Spleen (tissue), 11 donors: ENCODE data around the gene GLB1L. TPM values are rescaled to one million over a fixed set of nuclear protein-coding genes. Genes with fewer than 3 reads are reported as not detected.

Source experiments
- DNase-seq: peaks from one replicate; pipeline ENCODE4 v3.0.0-alpha.2; 2020
- H3K27ac ChIP-seq, 8 donors: fragments of 200-600 bp; sonication (generic) in 7 of 8; 1 replicate in 4 of 8; 2 replicates in 4 of 8; pipeline versions ENCODE4 v1.5.0 to v1.8.0; 2016 to 2021; ENCODE audit warnings: inconsistent platforms in 4 of 8, mild to moderate bottlenecking in 4 of 8, moderate library complexity in 1 of 8
- H3K27me3 ChIP-seq, 7 donors: fragments of 200-600 bp; sonication (generic) in 6 of 7; replicated peaks in 1 of 7; 1 replicate in 4 of 7; 2 replicates in 3 of 7; pipeline versions ENCODE4 v1.5.0 to v1.8.0; 2016 to 2021; ENCODE audit warnings: inconsistent platforms in 3 of 7, mild to moderate bottlenecking in 1 of 7
- H3K36me3 ChIP-seq, 6 donors: fragments of 200-600 bp; sonication (generic) in 5 of 6; 1 replicate in 4 of 6; 2 replicates in 2 of 6; pipeline versions ENCODE4 v1.5.0 to v1.8.0; 2016 to 2021; ENCODE audit warnings: inconsistent platforms in 2 of 6
- H3K4me1 ChIP-seq, 6 donors: fragments of 200-600 bp; sonication (generic) in 5 of 6; 1 replicate in 3 of 6; 2 replicates in 3 of 6; pipeline versions ENCODE4 v1.5.0 to v1.8.0; 2016 to 2021; ENCODE audit warnings: inconsistent platforms in 3 of 6
- H3K4me3 ChIP-seq, 8 donors: fragments of 200-600 bp; sonication (generic) in 7 of 8; 1 replicate in 4 of 8; 2 replicates in 4 of 8; pipeline versions ENCODE4 v1.5.0 to v1.8.0; 2016 to 2021; ENCODE audit warnings: inconsistent platforms in 4 of 8, mild to moderate bottlenecking in 4 of 8, moderate library complexity in 2 of 8
- H3K9me3 ChIP-seq, 8 donors: fragments of 200-600 bp; sonication (generic) in 7 of 8; 1 replicate in 4 of 8; 2 replicates in 4 of 8; pipeline versions ENCODE4 v1.5.0 to v1.8.0; 2016 to 2021; ENCODE audit warnings: inconsistent platforms in 4 of 8
- CTCF ChIP-seq, 11 experiments: fragments of 200-600 bp in 7 of 11; fragments of 450-650 bp in 4 of 11; sonication (generic) in 4 of 11; IDR thresholded peaks in 8 of 11; conservative IDR thresholded peaks in 3 of 11; 1 replicate in 7 of 11; 2 replicates in 4 of 11; pipeline versions ENCODE4 v1.4.0 to v1.8.0; 2016 to 2021; ENCODE audit warnings: antibody characterized with exemption in 11 of 11, inconsistent platforms in 4 of 11, mild to moderate bottlenecking in 1 of 11
- POLR2A ChIP-seq, 3 donors: fragments of 450-650 bp; IDR thresholded peaks; one replicate each; pipeline ENCODE4 v1.5.1; 2017; ENCODE audit warnings: antibody characterized with exemption in 3 of 3, mild to moderate bottlenecking in 1 of 3
- POLR2AphosphoS5 ChIP-seq, 3 donors: sonication (generic); formaldehyde crosslinking; IDR thresholded peaks; one replicate each; pipeline ENCODE4 v1.5.1; 2017; ENCODE audit warnings: antibody characterized with exemption in 3 of 3
- WGBS, 5 donors: extraction: QIAGEN DNeasy Blood & Tissue Kit in 3 of 5; methylation state at CpG; one replicate each; pipeline versions ENCODE4 v1.1.5 to v1.1.7; 2013 to 2018; 5-methylcytosine and 5-hydroxymethylcytosine counted together
- intact Hi-C: fragments of 100-400 bp; cut with DNase I; formaldehyde crosslinking; loops from one replicate; pipeline ENCODE4 v1.15.0; 2023; ENCODE audit warnings: low total_unique reads
- polyA plus RNA-seq, 3 donors: library from polyadenylated mRNA; stranded (reverse); fragments of 200-250 nt; gene quantifications; one replicate each; pipeline ENCODE4 v1.2.1, GENCODE V29; 2013
- total RNA-seq, 7 donors: library from RNA; depleted of rRNA in 3 of 7; stranded (reverse); fragments of >200 nt in 3 of 7; fragmentation: NEBNext Ultra II Directional in 4 of 7; extraction: Animal tissue kit (Norgen Biotek cat#: 25700) in 4 of 7; gene quantifications; one replicate each; pipeline versions ENCODE4 v1.1.0 to v1.2.1, GENCODE V29; 2016 to 2021
- donor health status: healthy with polysubstance abuse.
- donor health status: DM: no; HTN: no; CAD: no; lungs with moderate emphysema.
- donor health status: DM: no; HTN: no; CAD: no.
- donor health status: Bipolar disorder and iron deficiency.
- donor health status: healthy.
- donor health status: DM: no; HTN: no; CAD: no.
- donor health status: DM: yes; HTN: yes; CAD: no.

Gene GLB1L
- total and polyA plus RNA-seq, 10 donors: 2.3 to 9.6 (median 7.5) TPM

- Histone ChIP-seq H3K4me3 (no peak overlapping the region), H3K4me1 (peaks cover 0 to 21% (median 14%) of the 10 kb centered on the region in 6 donors), H3K36me3 (no peaks in the 10 kb centered on the region), H3K27me3 (peaks cover 0 to 9% (median 0%) of the 10 kb centered on the region in 7 donors), H3K27ac (no peak overlapping the region), H3K9me3 (no peaks in the 10 kb centered on the region)
- no peak for TF ChIP-seq CTCF (IDR thresholded peaks at IDR 0.05 in 8 of 11, conservative IDR thresholded peaks at IDR 0.05 in 3 of 11)
- no peak for TF ChIP-seq POLR2AphosphoS5 (IDR thresholded peaks at IDR 0.05)
- no peak for TF ChIP-seq POLR2A (IDR thresholded peaks at IDR 0.05)
- no peak for DNase-seq
- 93 to 96% (median 94%) methylated on average over 9 of the region's 9 CpGs for WGBS, 5 donors
- intact Hi-C loops: loop anchor here (5.0 kb wide), 1 partner anchor 130 kb away; the partner anchor contains the start of gene NHEJ1
Measured at GRCh38 chr2:219292616-219293015, 47.4 kb upstream of the GLB1L start.

DNA sequence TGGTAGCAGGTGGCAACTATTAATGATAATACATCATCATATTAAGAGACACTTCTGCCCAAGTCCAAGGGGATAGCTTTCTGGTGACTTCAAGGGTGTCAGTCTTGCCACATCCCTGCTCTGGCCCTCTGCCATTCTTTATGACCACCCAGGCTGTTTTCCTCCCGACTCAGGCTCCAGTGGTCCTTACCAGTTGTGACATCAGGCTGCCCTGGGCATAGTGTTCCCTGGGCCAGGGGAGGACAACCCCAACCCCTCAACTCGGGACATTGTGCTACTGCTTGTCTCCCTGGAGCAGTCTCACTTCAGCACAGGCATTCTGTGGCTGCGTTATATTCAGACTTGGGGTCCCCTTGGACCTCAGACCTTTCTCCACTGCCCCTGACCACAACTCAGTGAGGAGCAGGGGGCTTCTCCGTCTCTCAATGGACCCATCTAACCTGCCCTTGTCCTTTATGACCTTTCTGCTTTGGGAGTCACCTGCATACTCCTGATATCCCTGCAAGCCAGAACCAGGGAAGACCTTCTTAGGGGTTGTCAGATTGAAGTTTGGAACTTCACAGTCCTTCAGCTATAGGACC is 46.8 kb upstream of the GLB1L start:
- Histone ChIP-seq H3K9me3 (no peaks in the 10 kb centered on the region), H3K27ac (no peak overlapping the region), H3K27me3 (peaks cover 0 to 4% (median 0%) of the 10 kb centered on the region in 7 donors), H3K4me1 (peaks cover 0 to 21% (median 15%) of the 10 kb centered on the region in 6 donors), H3K36me3 (no peaks in the 10 kb centered on the region), H3K4me3 (no peak overlapping the region)
- TF ChIP-seq CTCF (IDR thresholded peaks at IDR 0.05 in 8 of 11, conservative IDR thresholded peaks at IDR 0.05 in 3 of 11): no peak
- no peak for TF ChIP-seq POLR2AphosphoS5 (IDR thresholded peaks at IDR 0.05)
- TF ChIP-seq POLR2A (IDR thresholded peaks at IDR 0.05): no peak
- no peak for DNase-seq
- intact Hi-C loops: loop anchor here (5.0 kb wide), 1 partner anchor 130 kb away; the partner anchor contains the start of gene NHEJ1
- 69 to 85% (median 77%) methylated on average over 4 of the region's 4 CpGs for WGBS, 5 donors

DNA sequence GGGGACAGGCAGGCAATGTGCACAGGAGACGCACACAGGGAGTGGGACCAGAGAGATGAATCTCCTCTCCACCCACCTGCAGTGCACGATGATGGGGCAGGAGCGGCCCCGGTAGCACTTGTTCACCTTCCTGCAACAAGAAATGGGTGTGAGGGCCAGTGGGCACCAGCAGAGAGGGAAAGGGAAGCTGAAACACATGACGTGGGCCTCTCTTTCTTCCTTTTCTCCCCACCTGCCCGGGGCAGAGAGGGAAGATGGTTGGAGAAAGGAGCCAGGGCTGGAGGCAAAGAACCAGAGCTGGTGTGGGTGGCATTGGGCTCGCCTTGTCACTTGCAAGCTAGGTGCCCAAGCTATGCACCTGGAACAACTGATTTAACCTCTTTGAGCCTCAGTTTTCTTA is 46.1 kb upstream of the GLB1L start:
- H3K27me3 ChIP-seq: no peaks in the 10 kb centered on the region
- DNase-seq: no peak
- TF ChIP-seq POLR2A (IDR thresholded peaks at IDR 0.05) (no peak), CTCF (IDR thresholded peaks at IDR 0.05 in 8 of 11, conservative IDR thresholded peaks at IDR 0.05 in 3 of 11) (no peak), POLR2AphosphoS5 (IDR thresholded peaks at IDR 0.05) (no peak)
- H3K4me1 ChIP-seq: peaks cover 0 to 27% (median 18%) of the 10 kb centered on the region in 6 donors
- peaks cover 0 to 6% (median 1%) of the 10 kb centered on the region in 6 donors for H3K36me3 ChIP-seq
- no peaks in the 10 kb centered on the region for H3K9me3 ChIP-seq
- no peak overlapping the region for H3K4me3 ChIP-seq
- intact Hi-C loops: loop anchor here (5.0 kb wide), 1 partner anchor 129 kb away; the partner anchor contains the start of gene NHEJ1
- WGBS, 5 donors: 65 to 83% (median 79%) methylated on average over 7 of the region's 7 CpGs
- H3K27ac ChIP-seq: no peak overlapping the region

- no peak for DNase-seq
- Histone ChIP-seq H3K4me3 (no peak overlapping the region), H3K9me3 (no peaks in the 10 kb centered on the region), H3K27me3 (no peaks in the 10 kb centered on the region), H3K36me3 (peaks cover 0 to 14% (median 6%) of the 10 kb centered on the region in 6 donors), H3K4me1 (peaks cover 0 to 35% (median 21%) of the 10 kb centered on the region in 6 donors), H3K27ac (peak overlapping the region in 1 of 8 donors; percentile 60)
- TF ChIP-seq CTCF (IDR thresholded peaks at IDR 0.05 in 8 of 11, conservative IDR thresholded peaks at IDR 0.05 in 3 of 11): no peak
- no peak for TF ChIP-seq POLR2A (IDR thresholded peaks at IDR 0.05)
- no peak for TF ChIP-seq POLR2AphosphoS5 (IDR thresholded peaks at IDR 0.05)
- intact Hi-C loops: loop anchor here (5.0 kb wide), 1 partner anchor 128 kb away; the partner anchor contains the start of gene NHEJ1
- 85 to 89% (median 86%) methylated on average over 16 of the region's 16 CpGs for WGBS, 5 donors
Measured at GRCh38 chr2:219290381-219291171, 45.3 kb upstream of the GLB1L start.
